WI38 (cell line): Measurements from ENCODE around the gene STARD13.

ENCODE experiments used
- H3K4me3 ChIP-seq: 2 replicates; pipeline ENCODE4 v1.5.1; 2011; ENCODE audit warnings: low read depth, mild to moderate bottlenecking, control low read depth, low read length
- TF ChIP-seq, protein P1 (sequence below): IDR thresholded peaks from 2 replicates; pipeline ENCODE4 v1.5.1; 2012; ENCODE audit warnings: low read depth, mild to moderate bottlenecking, control low read depth, low read length

Gene STARD13

DNA sequence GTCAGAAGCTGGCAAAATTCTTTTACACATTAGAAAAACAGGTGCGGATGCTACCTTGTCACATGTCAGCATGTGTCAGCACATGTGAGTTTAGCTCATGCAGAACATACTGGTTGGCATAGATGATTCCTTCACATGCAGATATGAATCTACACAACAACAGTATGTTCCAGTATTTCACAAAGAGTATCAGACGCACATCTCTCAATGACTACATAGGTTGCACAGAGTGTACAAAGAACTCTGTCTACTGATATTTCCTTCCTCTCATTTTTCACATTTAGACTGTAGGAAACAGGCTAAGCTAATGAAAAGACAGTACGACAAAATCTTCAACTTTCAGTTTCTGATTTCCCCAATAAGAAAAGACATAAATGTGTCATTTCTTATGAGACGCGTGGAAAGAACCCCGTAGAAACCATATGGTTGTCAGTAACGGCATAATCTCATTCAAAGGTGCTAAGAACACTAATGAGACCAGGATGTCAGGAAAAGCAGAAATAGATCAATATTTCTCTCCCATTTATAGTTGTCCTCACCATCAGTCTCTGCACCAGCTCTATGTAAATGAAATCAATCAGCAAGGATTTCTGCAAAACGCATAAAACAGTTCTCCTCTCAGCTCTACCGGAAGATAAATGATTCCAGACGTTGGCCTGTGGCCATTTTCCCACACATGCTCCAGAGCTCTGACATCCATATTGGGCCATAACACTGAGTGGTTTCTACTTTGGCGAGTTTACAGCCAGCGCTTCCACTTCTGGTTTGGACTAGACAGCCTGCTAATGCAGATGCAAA lies 81.2 kb downstream of the STARD13 start:
- TF ChIP-seq, protein P1, sequence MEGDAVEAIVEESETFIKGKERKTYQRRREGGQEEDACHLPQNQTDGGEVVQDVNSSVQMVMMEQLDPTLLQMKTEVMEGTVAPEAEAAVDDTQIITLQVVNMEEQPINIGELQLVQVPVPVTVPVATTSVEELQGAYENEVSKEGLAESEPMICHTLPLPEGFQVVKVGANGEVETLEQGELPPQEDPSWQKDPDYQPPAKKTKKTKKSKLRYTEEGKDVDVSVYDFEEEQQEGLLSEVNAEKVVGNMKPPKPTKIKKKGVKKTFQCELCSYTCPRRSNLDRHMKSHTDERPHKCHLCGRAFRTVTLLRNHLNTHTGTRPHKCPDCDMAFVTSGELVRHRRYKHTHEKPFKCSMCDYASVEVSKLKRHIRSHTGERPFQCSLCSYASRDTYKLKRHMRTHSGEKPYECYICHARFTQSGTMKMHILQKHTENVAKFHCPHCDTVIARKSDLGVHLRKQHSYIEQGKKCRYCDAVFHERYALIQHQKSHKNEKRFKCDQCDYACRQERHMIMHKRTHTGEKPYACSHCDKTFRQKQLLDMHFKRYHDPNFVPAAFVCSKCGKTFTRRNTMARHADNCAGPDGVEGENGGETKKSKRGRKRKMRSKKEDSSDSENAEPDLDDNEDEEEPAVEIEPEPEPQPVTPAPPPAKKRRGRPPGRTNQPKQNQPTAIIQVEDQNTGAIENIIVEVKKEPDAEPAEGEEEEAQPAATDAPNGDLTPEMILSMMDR: no peak
- H3K4me3 ChIP-seq: peak overlapping the region; percentile 8; the same call in 1 of the 2 replicates

DNA sequence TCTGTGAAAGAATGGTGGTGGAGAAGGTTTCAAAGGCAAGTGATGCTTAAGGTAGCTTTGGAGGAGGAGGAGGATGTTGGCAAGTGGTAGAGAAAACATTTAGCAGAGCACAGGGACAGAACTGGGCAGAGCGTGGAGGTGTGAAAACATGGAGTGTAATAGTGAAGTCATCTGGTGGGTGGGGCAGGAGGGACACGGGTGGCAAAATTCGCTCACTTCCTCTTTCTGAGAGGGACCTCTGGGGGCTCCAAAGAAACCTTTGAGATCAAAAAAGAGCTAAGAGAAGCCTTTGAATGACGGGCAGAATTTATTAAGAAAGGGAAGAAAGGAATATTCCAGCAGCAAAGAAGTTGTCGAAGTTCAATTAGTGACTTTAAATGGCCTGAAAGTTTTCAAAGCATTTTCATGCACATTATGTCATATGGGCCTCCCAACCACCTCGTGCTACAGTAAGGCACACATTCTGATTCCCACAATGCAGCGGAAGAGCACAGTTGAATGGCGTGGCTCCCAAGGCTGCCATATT lies 82.8 kb downstream of the STARD13 start:
- TF ChIP-seq, protein P1: no peak
- H3K4me3 ChIP-seq: no peak overlapping the region

DNA sequence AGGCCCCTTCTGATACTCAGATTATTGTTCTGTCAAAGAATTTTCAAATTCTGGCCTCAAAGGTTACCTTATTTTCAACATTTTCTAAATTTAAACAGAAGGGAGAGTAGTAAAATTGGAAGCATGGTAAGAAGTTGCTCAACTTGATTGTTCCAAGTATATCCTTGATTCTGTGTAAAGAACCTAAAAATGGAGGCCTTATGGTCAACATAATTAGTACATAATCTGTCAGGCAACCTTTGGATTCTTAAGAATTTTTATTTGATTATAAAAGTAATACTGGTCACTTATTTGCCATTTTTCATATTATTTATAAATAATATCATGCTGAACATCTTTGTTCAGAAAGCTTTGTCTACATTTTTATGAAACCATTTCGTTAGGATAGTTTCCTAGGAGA lies 83.9 kb downstream of the STARD13 start:
- TF ChIP-seq, protein P1: no peak
- no peak overlapping the region for H3K4me3 ChIP-seq

DNA sequence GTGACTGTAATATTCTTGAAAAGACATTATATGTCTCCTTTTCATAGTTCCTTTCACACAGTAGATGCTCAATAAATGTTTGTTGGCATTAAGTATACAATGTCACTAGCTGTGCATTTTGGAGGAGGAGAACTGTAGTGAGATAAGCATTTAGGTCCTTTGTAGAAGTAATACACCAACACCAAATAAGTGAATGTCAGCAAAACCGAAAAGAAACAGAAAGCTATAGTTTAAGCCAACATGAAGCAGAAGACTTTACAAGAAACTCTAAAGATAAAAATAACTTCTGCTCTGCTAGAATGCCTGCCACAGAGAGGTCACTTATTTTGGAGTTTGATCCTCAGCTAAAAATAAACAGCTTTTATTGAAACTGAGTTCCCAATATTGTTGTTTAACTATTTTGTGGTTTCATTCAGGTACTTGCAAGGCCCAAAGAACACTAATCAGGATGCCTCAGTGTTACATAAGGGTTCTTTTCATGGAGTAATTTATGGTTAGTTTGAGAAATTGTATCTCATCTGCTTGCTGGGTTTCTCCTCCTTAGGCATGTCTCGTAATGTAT lies 86.2 kb downstream of the STARD13 start:
- H3K4me3 ChIP-seq: no peak overlapping the region
- TF ChIP-seq, protein P1: no peak

DNA sequence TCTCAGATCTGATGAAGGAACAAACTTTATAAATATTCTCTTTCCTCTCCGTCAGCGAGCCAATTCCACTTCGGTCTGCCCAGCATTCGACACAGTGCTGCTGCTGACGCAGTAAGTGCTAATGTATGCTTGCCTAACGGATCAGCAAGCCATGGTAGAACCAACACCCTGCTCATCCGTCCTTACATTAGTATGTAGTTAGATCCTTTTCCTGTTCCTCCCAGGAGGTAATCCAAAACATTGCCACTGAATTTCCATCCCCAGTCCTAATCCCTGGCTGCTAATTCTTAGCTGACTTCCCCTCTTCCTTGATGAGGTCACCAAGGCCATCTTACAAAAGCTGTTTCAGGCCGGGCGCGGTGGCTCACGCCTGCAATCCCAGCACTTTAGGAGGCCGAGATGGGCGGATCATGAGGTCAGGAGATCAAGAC lies 88.0 kb downstream of the STARD13 start:
- TF ChIP-seq, protein P1: no peak

DNA sequence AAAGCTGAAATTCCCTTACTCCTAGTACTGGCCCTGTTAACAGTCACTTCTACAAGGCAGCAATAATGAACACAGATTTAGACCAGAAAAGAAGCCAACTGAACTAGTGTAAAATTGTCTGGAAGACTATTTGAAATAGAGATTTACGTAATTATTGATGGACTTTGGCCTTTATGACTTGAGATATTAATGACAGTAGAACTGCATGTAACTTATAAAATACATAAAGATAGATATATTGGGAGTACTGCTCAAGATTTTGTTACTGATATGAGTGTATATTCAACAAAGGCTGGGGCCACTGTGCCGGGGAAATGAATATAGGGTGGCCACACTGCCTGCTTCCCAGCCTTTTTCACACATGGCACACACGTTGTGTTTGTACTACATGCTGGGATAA lies 88.8 kb downstream of the STARD13 start:
- no peak overlapping the region for H3K4me3 ChIP-seq
- TF ChIP-seq, protein P1: no peak

More for the DNA sequence above, 88.0 kb downstream of the STARD13 start:
- H3K4me3 ChIP-seq: no peak overlapping the region
